Liver (tissue), 9 donors: ENCODE measurements around the gene MALT1. TPM values are rescaled to one million over a fixed set of nuclear protein-coding genes. Genes with fewer than 3 reads are reported as not detected.

Experiments used
- DNase-seq: peaks from one replicate; pipeline ENCODE4 v3.0.0-alpha.2; 2017; ENCODE audit warnings: low spot score
- H3K27ac ChIP-seq, 2 donors: one replicate each; pipeline ENCODE4 v1.7.0; 2013; ENCODE audit warnings: inconsistent platforms in 2 of 2, low read length in 2 of 2, control low read depth in 1 of 2, low read depth in 1 of 2, mild to moderate bottlenecking in 1 of 2
- H3K27me3 ChIP-seq, 4 donors: one replicate each; pipeline versions ENCODE4 v1.6.1 to v1.7.0; 2013; ENCODE audit warnings: low read length in 3 of 4, inconsistent platforms in 1 of 4, mild to moderate bottlenecking in 1 of 4, moderate library complexity in 1 of 4; ENCODE audit not compliant: control insufficient read depth in 4 of 4, insufficient read depth in 4 of 4
- H3K36me3 ChIP-seq, 4 donors: one replicate each; pipeline versions ENCODE4 v1.6.1 to v1.7.0; 2013; ENCODE audit warnings: low read length in 3 of 4, mild to moderate bottlenecking in 3 of 4, low read depth in 1 of 4, moderate library complexity in 1 of 4; ENCODE audit not compliant: control insufficient read depth in 4 of 4, insufficient read depth in 3 of 4
- H3K4me1 ChIP-seq, 4 donors: one replicate each; pipeline versions ENCODE4 v1.6.1 to v1.7.0; 2013; ENCODE audit warnings: low read length in 3 of 4, mild to moderate bottlenecking in 3 of 4, moderate library complexity in 1 of 4; ENCODE audit not compliant: control insufficient read depth in 4 of 4, insufficient read depth in 4 of 4
- H3K4me3 ChIP-seq, 3 donors: one replicate each; pipeline versions ENCODE4 v1.6.1 to v1.7.0; 2013; ENCODE audit warnings: low read length in 3 of 3, control low read depth in 1 of 3, low read depth in 1 of 3, mild to moderate bottlenecking in 1 of 3
- H3K9ac ChIP-seq, 2 donors: one replicate each; pipeline ENCODE4 v1.7.0; 2013; ENCODE audit warnings: low read length in 2 of 2, mild to moderate bottlenecking in 2 of 2, moderate library complexity in 2 of 2, control low read depth in 1 of 2, low read depth in 1 of 2
- H3K9me3 ChIP-seq, 4 donors: one replicate each; pipeline versions ENCODE4 v1.6.1 to v1.7.0; 2013; ENCODE audit warnings: low read length in 3 of 4; ENCODE audit not compliant: control insufficient read depth in 4 of 4
- EGR1 ChIP-seq, 2 donors: IDR thresholded peaks; 2 replicates each; pipeline ENCODE4 v1.6.1; 2016 to 2018; ENCODE audit warnings: antibody characterized with exemption in 2 of 2, low read depth in 2 of 2
- FOXA1 ChIP-seq: IDR thresholded peaks from 2 replicates; pipeline ENCODE4 v1.6.1; 2016; ENCODE audit warnings: antibody characterized with exemption
- FOXA2 ChIP-seq: IDR thresholded peaks from 2 replicates; pipeline ENCODE4 v1.6.1; 2016; ENCODE audit warnings: antibody characterized with exemption
- GABPA ChIP-seq, 2 donors: IDR thresholded peaks in 1 of 2; conservative IDR thresholded peaks in 1 of 2; 2 replicates each; pipeline ENCODE4 v1.6.1; 2016; ENCODE audit warnings: antibody characterized with exemption in 2 of 2, mild to moderate bottlenecking in 1 of 2, moderate library complexity in 1 of 2
- HNF4A ChIP-seq, 2 donors: conservative IDR thresholded peaks; 2 replicates each; pipeline ENCODE4 v1.6.1; 2016; ENCODE audit warnings: antibody characterized with exemption in 2 of 2, mild to moderate bottlenecking in 2 of 2
- HNF4G ChIP-seq: IDR thresholded peaks from 2 replicates; pipeline ENCODE4 v1.6.1; 2016; ENCODE audit warnings: antibody characterized with exemption
- JUND ChIP-seq, 2 donors: IDR thresholded peaks; 2 replicates each; pipeline ENCODE4 v1.6.1; 2016; ENCODE audit warnings: antibody characterized with exemption in 2 of 2
- NR2F2 ChIP-seq: IDR thresholded peaks from 2 replicates; pipeline ENCODE4 v1.6.1; 2016; ENCODE audit warnings: antibody characterized with exemption
- RAD21 ChIP-seq, 2 donors: IDR thresholded peaks; 2 replicates each; pipeline ENCODE4 v1.6.1; 2016; ENCODE audit warnings: antibody characterized with exemption in 2 of 2, mild to moderate bottlenecking in 2 of 2
- RXRA ChIP-seq, 2 donors: IDR thresholded peaks; 2 replicates each; pipeline ENCODE4 v1.6.1; 2017 to 2018; ENCODE audit warnings: antibody characterized with exemption in 2 of 2, mild to moderate bottlenecking in 1 of 2
- SP1 ChIP-seq: IDR thresholded peaks from 2 replicates; pipeline ENCODE4 v1.6.1; 2018; ENCODE audit warnings: antibody characterized with exemption, mild to moderate bottlenecking
- TAF1 ChIP-seq: conservative IDR thresholded peaks from 2 replicates; pipeline ENCODE4 v1.6.1; 2016; ENCODE audit warnings: antibody characterized with exemption, mild to moderate bottlenecking
- YY1 ChIP-seq: IDR thresholded peaks from 2 replicates; pipeline ENCODE4 v1.6.1; 2016; ENCODE audit warnings: antibody characterized with exemption, mild to moderate bottlenecking
- WGBS: extraction: QIAGEN DNeasy Blood & Tissue Kit; methylation state at CpG from one replicate; pipeline ENCODE4 v1.1.7; 2013; 5-methylcytosine and 5-hydroxymethylcytosine counted together
- polyA plus RNA-seq, 2 donors: library from polyadenylated mRNA; stranded (reverse) in 1 of 2; unstranded in 1 of 2; fragments of 200-250 nt in 1 of 2; fragments of >200 nt in 1 of 2; fragmentation: Nextera tagmentation in 1 of 2; extraction: Ambion mirVana in 1 of 2; gene quantifications; one replicate each; pipeline versions ENCODE4 v1.2.1 to v1.2.3, GENCODE V29; 2013 to 2015
- total RNA-seq, 2 donors: library from RNA; depleted of rRNA; stranded (reverse); fragments of >200 nt; gene quantifications; one replicate each; pipeline ENCODE4 v1.2.3, GENCODE V29; 2014
- TF ChIP-seq, protein P1 (sequence below): IDR thresholded peaks from 2 replicates; pipeline ENCODE4 v1.6.1; 2016; ENCODE audit warnings: antibody characterized with exemption, mild to moderate bottlenecking
- TF ChIP-seq, protein P2 (sequence below): IDR thresholded peaks from 2 replicates; pipeline ENCODE4 v1.6.1; 2016; ENCODE audit warnings: antibody characterized with exemption
- TF ChIP-seq, protein P3 (sequence below): IDR thresholded peaks from 2 replicates; pipeline ENCODE4 v1.6.1; 2016; ENCODE audit warnings: antibody characterized with exemption
- TF ChIP-seq, protein P4 (sequence below): fragments of 150-350 bp; IDR thresholded peaks from 2 replicates; pipeline ENCODE4 v1.5.1; 2017; ENCODE audit warnings: improper control_type of control experiment, low read depth, low read length; ENCODE audit not compliant: missing input control
- TF ChIP-seq, protein P5 (sequence below): IDR thresholded peaks from 2 replicates; pipeline ENCODE4 v1.6.1; 2016; ENCODE audit warnings: antibody characterized with exemption
- donor health status: healthy.
- donor health status: healthy.
- donor health status: healthy.
- donor health status: healthy.
- donor health status: healthy.

Gene MALT1
- total and polyA plus RNA-seq, 4 donors = 3.1 to 27.3 (median 6.4) TPM

DNA sequence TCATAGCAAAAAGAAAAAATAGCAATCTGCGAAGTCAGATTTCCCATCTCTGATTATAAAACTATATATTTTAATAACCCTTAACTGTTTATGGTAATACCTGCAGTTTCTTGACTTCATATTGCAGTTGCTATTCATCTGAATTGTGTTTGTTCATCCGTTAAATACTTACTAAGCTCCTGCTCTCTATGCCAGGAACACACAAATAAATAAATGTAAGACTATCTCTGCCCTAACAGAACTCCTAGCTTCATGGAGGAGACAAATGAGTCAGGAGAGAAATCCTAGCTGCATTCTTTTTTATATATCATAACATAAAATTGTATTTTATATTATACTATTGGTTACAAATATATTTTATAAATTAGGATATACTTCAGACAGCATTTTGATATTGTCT is 61.2 kb downstream of the MALT1 start:
- DNase-seq = no peak
- H3K9ac ChIP-seq = no peak overlapping the region
- no peak overlapping the region for H3K4me3 ChIP-seq
- no peaks in the 10 kb centered on the region for H3K27me3 ChIP-seq
- no peaks in the 10 kb centered on the region for H3K9me3 ChIP-seq
- no peak overlapping the region for H3K27ac ChIP-seq
- TF ChIP-seq GABPA (IDR thresholded peaks at IDR 0.05 in 1 of 2, conservative IDR thresholded peaks at IDR 0.05 in 1 of 2) (no peak), SP1 (no peak), JUND (IDR thresholded peaks at IDR 0.05) (no peak), RAD21 (IDR thresholded peaks at IDR 0.05) (no peak), FOXA1 (no peak), RXRA (IDR thresholded peaks at IDR 0.05) (no peak), HNF4A (conservative IDR thresholded peaks at IDR 0.05) (no peak), YY1 (no peak), EGR1 (IDR thresholded peaks at IDR 0.05; ENCODE audit: low read depth in 2 of 2) (no peak), FOXA2 (no peak), NR2F2 (no peak), TAF1 (no peak), HNF4G (no peak)
- TF ChIP-seq, protein P1, sequence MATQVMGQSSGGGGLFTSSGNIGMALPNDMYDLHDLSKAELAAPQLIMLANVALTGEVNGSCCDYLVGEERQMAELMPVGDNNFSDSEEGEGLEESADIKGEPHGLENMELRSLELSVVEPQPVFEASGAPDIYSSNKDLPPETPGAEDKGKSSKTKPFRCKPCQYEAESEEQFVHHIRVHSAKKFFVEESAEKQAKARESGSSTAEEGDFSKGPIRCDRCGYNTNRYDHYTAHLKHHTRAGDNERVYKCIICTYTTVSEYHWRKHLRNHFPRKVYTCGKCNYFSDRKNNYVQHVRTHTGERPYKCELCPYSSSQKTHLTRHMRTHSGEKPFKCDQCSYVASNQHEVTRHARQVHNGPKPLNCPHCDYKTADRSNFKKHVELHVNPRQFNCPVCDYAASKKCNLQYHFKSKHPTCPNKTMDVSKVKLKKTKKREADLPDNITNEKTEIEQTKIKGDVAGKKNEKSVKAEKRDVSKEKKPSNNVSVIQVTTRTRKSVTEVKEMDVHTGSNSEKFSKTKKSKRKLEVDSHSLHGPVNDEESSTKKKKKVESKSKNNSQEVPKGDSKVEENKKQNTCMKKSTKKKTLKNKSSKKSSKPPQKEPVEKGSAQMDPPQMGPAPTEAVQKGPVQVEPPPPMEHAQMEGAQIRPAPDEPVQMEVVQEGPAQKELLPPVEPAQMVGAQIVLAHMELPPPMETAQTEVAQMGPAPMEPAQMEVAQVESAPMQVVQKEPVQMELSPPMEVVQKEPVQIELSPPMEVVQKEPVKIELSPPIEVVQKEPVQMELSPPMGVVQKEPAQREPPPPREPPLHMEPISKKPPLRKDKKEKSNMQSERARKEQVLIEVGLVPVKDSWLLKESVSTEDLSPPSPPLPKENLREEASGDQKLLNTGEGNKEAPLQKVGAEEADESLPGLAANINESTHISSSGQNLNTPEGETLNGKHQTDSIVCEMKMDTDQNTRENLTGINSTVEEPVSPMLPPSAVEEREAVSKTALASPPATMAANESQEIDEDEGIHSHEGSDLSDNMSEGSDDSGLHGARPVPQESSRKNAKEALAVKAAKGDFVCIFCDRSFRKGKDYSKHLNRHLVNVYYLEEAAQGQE = no peak
- TF ChIP-seq, protein P2, sequence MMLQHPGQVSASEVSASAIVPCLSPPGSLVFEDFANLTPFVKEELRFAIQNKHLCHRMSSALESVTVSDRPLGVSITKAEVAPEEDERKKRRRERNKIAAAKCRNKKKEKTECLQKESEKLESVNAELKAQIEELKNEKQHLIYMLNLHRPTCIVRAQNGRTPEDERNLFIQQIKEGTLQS = no peak
- TF ChIP-seq, protein P3, sequence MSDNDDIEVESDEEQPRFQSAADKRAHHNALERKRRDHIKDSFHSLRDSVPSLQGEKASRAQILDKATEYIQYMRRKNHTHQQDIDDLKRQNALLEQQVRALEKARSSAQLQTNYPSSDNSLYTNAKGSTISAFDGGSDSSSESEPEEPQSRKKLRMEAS = no peak
- TF ChIP-seq, protein P4, sequence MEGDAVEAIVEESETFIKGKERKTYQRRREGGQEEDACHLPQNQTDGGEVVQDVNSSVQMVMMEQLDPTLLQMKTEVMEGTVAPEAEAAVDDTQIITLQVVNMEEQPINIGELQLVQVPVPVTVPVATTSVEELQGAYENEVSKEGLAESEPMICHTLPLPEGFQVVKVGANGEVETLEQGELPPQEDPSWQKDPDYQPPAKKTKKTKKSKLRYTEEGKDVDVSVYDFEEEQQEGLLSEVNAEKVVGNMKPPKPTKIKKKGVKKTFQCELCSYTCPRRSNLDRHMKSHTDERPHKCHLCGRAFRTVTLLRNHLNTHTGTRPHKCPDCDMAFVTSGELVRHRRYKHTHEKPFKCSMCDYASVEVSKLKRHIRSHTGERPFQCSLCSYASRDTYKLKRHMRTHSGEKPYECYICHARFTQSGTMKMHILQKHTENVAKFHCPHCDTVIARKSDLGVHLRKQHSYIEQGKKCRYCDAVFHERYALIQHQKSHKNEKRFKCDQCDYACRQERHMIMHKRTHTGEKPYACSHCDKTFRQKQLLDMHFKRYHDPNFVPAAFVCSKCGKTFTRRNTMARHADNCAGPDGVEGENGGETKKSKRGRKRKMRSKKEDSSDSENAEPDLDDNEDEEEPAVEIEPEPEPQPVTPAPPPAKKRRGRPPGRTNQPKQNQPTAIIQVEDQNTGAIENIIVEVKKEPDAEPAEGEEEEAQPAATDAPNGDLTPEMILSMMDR = no peak
- TF ChIP-seq, protein P5, sequence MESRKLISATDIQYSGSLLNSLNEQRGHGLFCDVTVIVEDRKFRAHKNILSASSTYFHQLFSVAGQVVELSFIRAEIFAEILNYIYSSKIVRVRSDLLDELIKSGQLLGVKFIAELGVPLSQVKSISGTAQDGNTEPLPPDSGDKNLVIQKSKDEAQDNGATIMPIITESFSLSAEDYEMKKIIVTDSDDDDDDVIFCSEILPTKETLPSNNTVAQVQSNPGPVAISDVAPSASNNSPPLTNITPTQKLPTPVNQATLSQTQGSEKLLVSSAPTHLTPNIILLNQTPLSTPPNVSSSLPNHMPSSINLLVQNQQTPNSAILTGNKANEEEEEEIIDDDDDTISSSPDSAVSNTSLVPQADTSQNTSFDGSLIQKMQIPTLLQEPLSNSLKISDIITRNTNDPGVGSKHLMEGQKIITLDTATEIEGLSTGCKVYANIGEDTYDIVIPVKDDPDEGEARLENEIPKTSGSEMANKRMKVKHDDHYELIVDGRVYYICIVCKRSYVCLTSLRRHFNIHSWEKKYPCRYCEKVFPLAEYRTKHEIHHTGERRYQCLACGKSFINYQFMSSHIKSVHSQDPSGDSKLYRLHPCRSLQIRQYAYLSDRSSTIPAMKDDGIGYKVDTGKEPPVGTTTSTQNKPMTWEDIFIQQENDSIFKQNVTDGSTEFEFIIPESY = no peak
- 60% methylated on average over 2 of the region's 2 CpGs for WGBS
- peaks cover 0 to 6% (median 3%) of the 10 kb centered on the region in 4 donors for H3K4me1 ChIP-seq
- H3K36me3 ChIP-seq = peaks cover 4 to 24% (median 17%) of the 10 kb centered on the region in 4 donors
